Measurements from ENCODE around the gene SEC61A2. TPM values are rescaled to one million over a fixed set of nuclear protein-coding genes. Genes with fewer than 3 reads are reported as not detected.

Gene SEC61A2
- total RNA-seq, 4 donors from 2014 or later = 3.8 to 23.0 (median 16.2) TPM

DNA sequence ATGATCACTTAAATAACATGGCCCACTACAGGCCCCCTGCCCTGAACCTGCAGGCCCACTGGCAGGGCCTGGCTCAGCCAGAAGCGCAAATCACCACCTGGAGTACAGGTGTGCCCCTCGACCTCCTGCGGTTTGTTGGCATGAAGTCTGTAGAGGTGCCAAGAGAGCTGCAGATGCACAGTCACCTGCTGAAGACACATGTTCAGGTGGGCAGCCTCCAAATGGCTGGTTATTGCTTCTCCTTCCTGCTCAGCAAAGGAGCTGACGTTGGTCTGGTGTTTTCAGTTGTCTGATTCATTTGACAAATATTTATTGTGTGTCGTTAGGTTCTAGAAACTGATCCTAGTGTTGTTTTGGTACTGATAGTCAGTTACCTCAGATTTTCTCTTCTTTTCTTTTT lies 31.7 kb upstream of the SEC61A2 start:
- no peak for DNase-seq
- no peak for TF ChIP-seq POLR2A (IDR thresholded peaks at IDR 0.05)
- TF ChIP-seq, protein P1, sequence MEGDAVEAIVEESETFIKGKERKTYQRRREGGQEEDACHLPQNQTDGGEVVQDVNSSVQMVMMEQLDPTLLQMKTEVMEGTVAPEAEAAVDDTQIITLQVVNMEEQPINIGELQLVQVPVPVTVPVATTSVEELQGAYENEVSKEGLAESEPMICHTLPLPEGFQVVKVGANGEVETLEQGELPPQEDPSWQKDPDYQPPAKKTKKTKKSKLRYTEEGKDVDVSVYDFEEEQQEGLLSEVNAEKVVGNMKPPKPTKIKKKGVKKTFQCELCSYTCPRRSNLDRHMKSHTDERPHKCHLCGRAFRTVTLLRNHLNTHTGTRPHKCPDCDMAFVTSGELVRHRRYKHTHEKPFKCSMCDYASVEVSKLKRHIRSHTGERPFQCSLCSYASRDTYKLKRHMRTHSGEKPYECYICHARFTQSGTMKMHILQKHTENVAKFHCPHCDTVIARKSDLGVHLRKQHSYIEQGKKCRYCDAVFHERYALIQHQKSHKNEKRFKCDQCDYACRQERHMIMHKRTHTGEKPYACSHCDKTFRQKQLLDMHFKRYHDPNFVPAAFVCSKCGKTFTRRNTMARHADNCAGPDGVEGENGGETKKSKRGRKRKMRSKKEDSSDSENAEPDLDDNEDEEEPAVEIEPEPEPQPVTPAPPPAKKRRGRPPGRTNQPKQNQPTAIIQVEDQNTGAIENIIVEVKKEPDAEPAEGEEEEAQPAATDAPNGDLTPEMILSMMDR (IDR thresholded peaks at IDR 0.05) = no peak
- Histone ChIP-seq H3K4me1 (no peaks in the 10 kb centered on the region), H3K27me3 (no peaks in the 10 kb centered on the region), H3K27ac (no peak overlapping the region), H3K4me3 (no peak overlapping the region), H3K9me3 (no peaks in the 10 kb centered on the region), H3K36me3 (no peaks in the 10 kb centered on the region)
- intact Hi-C loops (cut with DNase I; ENCODE audit: low total_unique reads) = no loop called here

DNA sequence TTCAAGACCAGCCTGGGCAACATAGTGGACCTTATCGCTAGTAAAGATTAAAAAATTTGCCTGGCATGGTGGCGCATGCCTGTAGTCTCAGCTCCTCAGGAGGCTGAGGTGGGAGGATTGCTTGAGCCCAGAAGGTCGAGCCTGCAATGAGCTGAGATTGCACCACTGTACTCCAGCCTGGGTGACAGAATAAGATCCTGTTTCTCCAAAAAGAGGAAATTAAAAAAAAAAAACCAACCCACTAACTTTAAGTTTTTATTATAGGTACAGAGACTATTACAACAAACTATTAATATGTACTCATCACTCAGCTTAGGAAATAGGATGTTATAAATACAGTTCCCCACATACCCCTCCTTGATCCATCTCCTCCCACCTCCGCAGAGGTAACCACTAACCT lies 30.5 kb upstream of the SEC61A2 start:
- intact Hi-C loops (cut with DNase I; ENCODE audit: low total_unique reads) = no loop called here
- TF ChIP-seq POLR2A (IDR thresholded peaks at IDR 0.05) = no peak
- TF ChIP-seq, protein P1 (IDR thresholded peaks at IDR 0.05) = no peak
- Histone ChIP-seq H3K4me3 (no peak overlapping the region), H3K27ac (no peak overlapping the region), H3K4me1 (no peaks in the 10 kb centered on the region), H3K36me3 (no peaks in the 10 kb centered on the region), H3K9me3 (no peaks in the 10 kb centered on the region), H3K27me3 (no peaks in the 10 kb centered on the region)
- no peak for DNase-seq

GRCh38 chr10:12103802-12104201 lies 25.7 kb upstream of the SEC61A2 start:
- intact Hi-C loops (cut with DNase I; ENCODE audit: low total_unique reads) = no loop called here
- DNase-seq = no peak
- Histone ChIP-seq H3K27ac (no peak overlapping the region), H3K4me3 (no peak overlapping the region), H3K27me3 (no peaks in the 10 kb centered on the region), H3K4me1 (no peaks in the 10 kb centered on the region), H3K9me3 (no peaks in the 10 kb centered on the region), H3K36me3 (no peaks in the 10 kb centered on the region)
- TF ChIP-seq, protein P1 (IDR thresholded peaks at IDR 0.05) = no peak
- TF ChIP-seq POLR2A (IDR thresholded peaks at IDR 0.05) = no peak

DNA sequence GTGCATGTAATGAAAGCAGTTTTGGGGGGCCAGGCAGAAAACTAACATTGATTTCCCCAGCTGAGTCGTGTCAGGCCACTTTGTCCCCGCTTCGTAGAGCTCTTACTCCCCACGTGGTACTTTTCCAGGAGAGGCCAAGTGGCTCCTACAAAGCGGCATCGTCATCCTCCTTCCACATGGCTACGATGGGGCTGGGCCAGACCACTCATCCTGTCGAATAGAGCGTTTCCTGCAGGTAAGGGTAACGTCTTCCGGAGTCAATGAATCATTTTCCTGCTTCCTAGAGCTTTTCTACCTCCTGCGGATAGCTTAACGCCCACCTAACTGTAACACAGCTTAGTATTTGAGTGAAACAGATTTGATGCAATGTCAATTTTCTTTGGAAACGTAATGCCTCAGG lies 21.7 kb upstream of the SEC61A2 start:
- Histone ChIP-seq H3K4me3 (no peak overlapping the region), H3K27ac (no peak overlapping the region), H3K36me3 (no peaks in the 10 kb centered on the region), H3K4me1 (no peaks in the 10 kb centered on the region), H3K27me3 (no peaks in the 10 kb centered on the region), H3K9me3 (no peaks in the 10 kb centered on the region)
- intact Hi-C loops (cut with DNase I; ENCODE audit: low total_unique reads) = no loop called here
- no peak for TF ChIP-seq POLR2A (IDR thresholded peaks at IDR 0.05)
- TF ChIP-seq, protein P1 (IDR thresholded peaks at IDR 0.05) = no peak
- no peak for DNase-seq

GRCh38 chr10:12109286-12109685 lies 20.2 kb upstream of the SEC61A2 start:
- no peak for TF ChIP-seq POLR2A (IDR thresholded peaks at IDR 0.05)
- TF ChIP-seq, protein P1 (IDR thresholded peaks at IDR 0.05) = no peak
- intact Hi-C loops (cut with DNase I; ENCODE audit: low total_unique reads) = no loop called here

More at GRCh38 chr10:12109286-12109685, 20.2 kb upstream of the SEC61A2 start:
- no peak for DNase-seq
- no peaks in the 10 kb centered on the region for H3K27me3 ChIP-seq
- H3K27ac ChIP-seq = no peak overlapping the region
- H3K36me3 ChIP-seq = no peaks in the 10 kb centered on the region
- H3K4me1 ChIP-seq = no peaks in the 10 kb centered on the region
- H3K4me3 ChIP-seq = no peak overlapping the region
- H3K9me3 ChIP-seq = no peaks in the 10 kb centered on the region

All from uterus (tissue), 4 donors.